B cell (primary cell): ENCODE data around the gene CDH13. TPM values are rescaled to one million over a fixed set of nuclear protein-coding genes. Genes with fewer than 3 reads are reported as not detected.

Experiments used
- ATAC-seq: fragments of 200-7000 bp; cut with Tn5 transposase; one replicate; pipeline ENCODE4 v1.10.0; 2021; ENCODE audit warnings: low read depth, mild to moderate bottlenecking, moderate number of reproducible peaks, moderate library complexity
- CTCF ChIA-PET: fragments of 350-600 bp; sonication (Branson Sonifier 250); formaldehyde crosslinking; loops from one replicate; lab custom pipeline; 2021; ENCODE audit warnings: antibody characterized with exemption, inconsistent platforms; lab: Charles Lee
- POLR2A ChIA-PET: fragments of 350-600 bp; sonication (Branson Sonifier 250); formaldehyde crosslinking; loops from one replicate; lab custom pipeline; 2021; ENCODE audit warnings: antibody characterized with exemption; lab: Charles Lee
- DNase-seq: peaks from one replicate; pipeline ENCODE4 v3.0.0; 2013
- H2AFZ ChIP-seq: 2 replicates; pipeline ENCODE4 v1.6.1; 2012; ENCODE audit warnings: mild to moderate bottlenecking, low read depth, low read length; ENCODE audit not compliant: insufficient read depth, poor library complexity, severe bottlenecking
- H3K27ac ChIP-seq, 2 donors: 1 replicate in 1 of 2; 2 replicates in 1 of 2; pipeline ENCODE4 v1.5.1; 2012 to 2013; ENCODE audit warnings: low read length in 2 of 2, mild to moderate bottlenecking in 2 of 2, moderate library complexity in 1 of 2
- H3K27me3 ChIP-seq, 4 experiments: fragments of 200-600 bp in 1 of 4; sonication (generic) in 1 of 4; replicated peaks in 1 of 4; 1 replicate in 2 of 4; 2 replicates in 2 of 4; pipeline versions ENCODE4 v1.6.1 to v1.7.0; 2013 to 2016; ENCODE audit warnings: low read length in 3 of 4, mild to moderate bottlenecking in 2 of 4, mixed read lengths in 1 of 4, moderate library complexity in 1 of 4; ENCODE audit not compliant: insufficient read depth in 4 of 4, control insufficient read depth in 3 of 4; ENCODE audit errors: control extremely low read depth in 1 of 4
- H3K36me3 ChIP-seq, 2 experiments: replicated peaks in 1 of 2; 1 replicate in 1 of 2; 2 replicates in 1 of 2; pipeline versions ENCODE4 v1.6.1 to v1.7.1; 2013; ENCODE audit warnings: low read length in 1 of 2; ENCODE audit not compliant: insufficient read depth in 2 of 2, control insufficient read depth in 1 of 2; ENCODE audit errors: control extremely low read depth in 1 of 2, extremely low read depth in 1 of 2
- H3K4me1 ChIP-seq, 2 donors: fragments of 200-600 bp in 1 of 2; sonication (generic) in 1 of 2; 1 replicate in 1 of 2; 2 replicates in 1 of 2; pipeline versions ENCODE4 v1.5.1 to v1.6.1; 2013 to 2017; ENCODE audit warnings: low read length in 2 of 2; ENCODE audit not compliant: control insufficient read depth in 2 of 2, insufficient read depth in 2 of 2
- H3K4me2 ChIP-seq: replicated peaks from 2 replicates; pipeline ENCODE3; 2012; ENCODE audit warnings: mild to moderate bottlenecking, low read depth, low read length; ENCODE audit not compliant: poor library complexity, severe bottlenecking
- H3K4me3 ChIP-seq, 5 experiments: fragments of 200-600 bp in 1 of 5; sonication (generic) in 1 of 5; 1 replicate in 3 of 5; 2 replicates in 2 of 5; pipeline versions ENCODE4 v1.5.1 to v1.7.0; 2011 to 2016; ENCODE audit warnings: low read length in 4 of 5, mild to moderate bottlenecking in 4 of 5, low read depth in 2 of 5, control low read depth in 1 of 5, moderate library complexity in 1 of 5; ENCODE audit not compliant: insufficient read depth in 1 of 5; ENCODE audit errors: control extremely low read depth in 1 of 5, extremely low read depth in 1 of 5
- H3K79me2 ChIP-seq: fragments of 200-600 bp; sonication (generic); one replicate; pipeline ENCODE4 v1.6.0; 2016; ENCODE audit warnings: low read length; ENCODE audit not compliant: control insufficient read depth, insufficient read depth
- H3K9ac ChIP-seq: fragments of 200-600 bp; sonication (generic); 2 replicates; pipeline ENCODE4 v1.6.1; 2017; ENCODE audit warnings: mild to moderate bottlenecking, low read length, moderate library complexity
- H3K9me3 ChIP-seq, 3 donors: one replicate each; pipeline versions ENCODE4 v1.6.1 to v1.7.1; 2013; ENCODE audit warnings: low read length in 2 of 3; ENCODE audit not compliant: control insufficient read depth in 2 of 3, insufficient read depth in 1 of 3; ENCODE audit errors: control extremely low read depth in 1 of 3
- H4K20me1 ChIP-seq: 2 replicates; pipeline ENCODE4 v1.6.0; 2012; ENCODE audit warnings: mild to moderate bottlenecking, low read length; ENCODE audit not compliant: insufficient read depth, control insufficient read depth, poor library complexity, severe bottlenecking
- H3K27ac Mint-ChIP-seq: one replicate; pipeline ENCODE4 v1.8.0; 2021; ENCODE audit warnings: mixed read lengths
- H3K27me3 Mint-ChIP-seq: one replicate; pipeline ENCODE4 v1.8.0; 2021; ENCODE audit warnings: mixed read lengths
- H3K4me1 Mint-ChIP-seq: one replicate; pipeline ENCODE4 v1.8.0; 2021; ENCODE audit warnings: mixed read lengths
- H3K4me3 Mint-ChIP-seq: one replicate; pipeline ENCODE4 v1.8.0; 2021; ENCODE audit warnings: mixed read lengths
- H3K9me3 Mint-ChIP-seq: one replicate; pipeline ENCODE4 v1.8.0; 2022; ENCODE audit warnings: mixed read lengths; ENCODE audit not compliant: insufficient read depth
- EZH2 ChIP-seq: IDR thresholded peaks from 2 replicates; pipeline ENCODE4 v1.6.1; 2012; ENCODE audit warnings: borderline replicate concordance, low read depth, mild to moderate bottlenecking, moderate library complexity, low read length; ENCODE audit not compliant: insufficient read depth, poor library complexity, severe bottlenecking
- WGBS: methylation state at CpG from one replicate; pipeline ENCODE4 v1.1.5; 2013; ENCODE audit warnings: missing lambda C conversion rate; ENCODE audit not compliant: insufficient coverage; 5-methylcytosine and 5-hydroxymethylcytosine counted together
- intact Hi-C: fragments of 100-400 bp; cut with micrococcal nuclease; formaldehyde crosslinking; loops from one replicate; pipeline ENCODE4 v1.10.0; 2022
- polyA plus RNA-seq: library from polyadenylated mRNA; depleted of rRNA; stranded (reverse); fragments of >200 nt; gene quantifications from 2 replicates; pipeline ENCODE4 v1.2.3, GENCODE V29; 2012
- total RNA-seq, 2 donors: library from RNA; stranded (reverse); fragments of 120-200 nt in 1 of 2; gene quantifications; 1 replicate in 1 of 2; 2 replicates in 1 of 2; pipeline versions ENCODE4 v1.2.3 to v1.2.4, GENCODE V29; 2013 to 2022
- TF ChIP-seq, protein P1 (sequence below): fragments of 200-600 bp; IDR thresholded peaks from one replicate; pipeline ENCODE4 v1.8.0; 2022; ENCODE audit warnings: antibody characterized with exemption, mild to moderate bottlenecking

The CDH13 gene
- total and polyA plus RNA-seq, 2 donors (not counting 1 experiment from before 2014, with no cell fraction given), result not detected

DNA sequence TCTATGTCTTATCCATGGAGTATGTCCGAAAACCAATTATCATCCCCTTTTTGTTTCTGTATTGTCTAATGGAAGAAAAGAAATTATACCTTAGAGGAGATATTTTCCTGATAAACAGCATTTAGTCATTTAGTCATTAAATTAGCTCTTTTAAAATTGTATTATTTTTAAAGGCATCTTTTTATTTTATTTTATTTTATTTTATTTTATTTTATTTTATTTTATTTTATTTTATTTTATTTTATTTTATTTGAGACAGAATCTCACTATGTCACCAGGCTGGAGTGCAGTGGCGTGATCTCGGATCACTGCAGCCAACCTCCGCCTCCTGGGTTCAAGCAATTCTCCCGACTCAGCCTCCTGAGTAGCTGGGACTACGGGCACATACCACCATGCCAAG is 559.1 kb downstream of the CDH13 start:
- H3K4me1 Mint-ChIP-seq, result no peaks in the 10 kb centered on the region
- ATAC-seq, result no peak
- CTCF ChIA-PET, result no interaction called here

GRCh38 chr16:83187405-83187804 is 560.6 kb downstream of the CDH13 start:
- Histone ChIP-seq H3K27me3 (no peaks in the 10 kb centered on the region), H3K9me3 (peaks cover 0 to 2% (median 0%) of the 10 kb centered on the region in 3 donors), H3K36me3 (no peaks in the 10 kb centered on the region), H2AFZ (no peak overlapping the region), H3K79me2 (no peaks in the 10 kb centered on the region), H3K4me1 (no peaks in the 10 kb centered on the region), H4K20me1 (no peaks in the 10 kb centered on the region), H3K4me3 (no peak overlapping the region), H3K27ac (no peak overlapping the region), H3K9ac (no peak overlapping the region), H3K4me2 (no peak overlapping the region)
- ChIA-PET POLR2A (no interaction called here), CTCF (no interaction called here)
- H3K4me1 Mint-ChIP-seq, result no peaks in the 10 kb centered on the region
- peaks cover 7% of the 10 kb centered on the region for H3K27me3 Mint-ChIP-seq
- H3K4me3 Mint-ChIP-seq, result no peak overlapping the region
- WGBS, result 92% methylated on average over 2 of the region's 3 CpGs
- no peaks in the 10 kb centered on the region for H3K9me3 Mint-ChIP-seq
- H3K27ac Mint-ChIP-seq, result no peak overlapping the region
- DNase-seq, result no peak
- TF ChIP-seq EZH2, result no peak
- TF ChIP-seq, protein P1, sequence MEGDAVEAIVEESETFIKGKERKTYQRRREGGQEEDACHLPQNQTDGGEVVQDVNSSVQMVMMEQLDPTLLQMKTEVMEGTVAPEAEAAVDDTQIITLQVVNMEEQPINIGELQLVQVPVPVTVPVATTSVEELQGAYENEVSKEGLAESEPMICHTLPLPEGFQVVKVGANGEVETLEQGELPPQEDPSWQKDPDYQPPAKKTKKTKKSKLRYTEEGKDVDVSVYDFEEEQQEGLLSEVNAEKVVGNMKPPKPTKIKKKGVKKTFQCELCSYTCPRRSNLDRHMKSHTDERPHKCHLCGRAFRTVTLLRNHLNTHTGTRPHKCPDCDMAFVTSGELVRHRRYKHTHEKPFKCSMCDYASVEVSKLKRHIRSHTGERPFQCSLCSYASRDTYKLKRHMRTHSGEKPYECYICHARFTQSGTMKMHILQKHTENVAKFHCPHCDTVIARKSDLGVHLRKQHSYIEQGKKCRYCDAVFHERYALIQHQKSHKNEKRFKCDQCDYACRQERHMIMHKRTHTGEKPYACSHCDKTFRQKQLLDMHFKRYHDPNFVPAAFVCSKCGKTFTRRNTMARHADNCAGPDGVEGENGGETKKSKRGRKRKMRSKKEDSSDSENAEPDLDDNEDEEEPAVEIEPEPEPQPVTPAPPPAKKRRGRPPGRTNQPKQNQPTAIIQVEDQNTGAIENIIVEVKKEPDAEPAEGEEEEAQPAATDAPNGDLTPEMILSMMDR, result no peak
- no peak for ATAC-seq
- intact Hi-C loops, result no loop called here

More for the DNA sequence above, 559.1 kb downstream of the CDH13 start:
- no peak overlapping the region for H3K27ac Mint-ChIP-seq
- no peak overlapping the region for H3K9ac ChIP-seq
- DNase-seq, result no peak
- H3K36me3 ChIP-seq, result no peaks in the 10 kb centered on the region
- TF ChIP-seq EZH2, result no peak
- TF ChIP-seq, protein P1, result no peak
- no peaks in the 10 kb centered on the region for H3K79me2 ChIP-seq
- H3K9me3 ChIP-seq, result peaks cover 0 to 2% (median 0%) of the 10 kb centered on the region in 3 donors
- POLR2A ChIA-PET, result no interaction called here
- H3K9me3 Mint-ChIP-seq, result no peaks in the 10 kb centered on the region
- H3K4me1 ChIP-seq, result no peaks in the 10 kb centered on the region
- peaks cover 8% of the 10 kb centered on the region for H3K27me3 Mint-ChIP-seq
- no peak overlapping the region for H2AFZ ChIP-seq
- intact Hi-C loops, result no loop called here
- no peaks in the 10 kb centered on the region for H3K27me3 ChIP-seq
- WGBS, result 100% methylated on average over 3 of the region's 6 CpGs
- no peaks in the 10 kb centered on the region for H4K20me1 ChIP-seq
- H3K4me3 ChIP-seq, result no peak overlapping the region
- no peak overlapping the region for H3K4me3 Mint-ChIP-seq
- H3K4me2 ChIP-seq, result no peak overlapping the region
- H3K27ac ChIP-seq, result no peak overlapping the region
